NCI-H1436 treated with DMSO at 0.1 percent for 48 hours (cell line): ENCODE results near the gene CCR5AS.
"Not testable (repeated sequence)": the region's sequence is repeated elsewhere in the genome, so short reads cannot be mapped to it uniquely, and the experiment has no call there.

Source experiments
- DNase-seq: peaks from one replicate; lab custom pipeline; 2025; lab: John Stamatoyannopoulos, UW

The CCR5AS gene

GRCh38 chr3:46429250-46429649, 22.4 kb upstream of the CCR5AS start:
- DNase-seq: no peak

- no peak for DNase-seq
Observed at GRCh38 chr3:46427916-46428833, 21.3 kb upstream of the CCR5AS start.

GRCh38 chr3:46427404-46427803, 20.5 kb upstream of the CCR5AS start:
- not testable (repeated sequence) for DNase-seq

GRCh38 chr3:46426476-46426875, 19.6 kb upstream of the CCR5AS start:
- DNase-seq: not testable (repeated sequence)

GRCh38 chr3:46423588-46423987, 16.7 kb upstream of the CCR5AS start:
- no peak for DNase-seq

- no peak for DNase-seq
Observed at GRCh38 chr3:46422617-46423016, 15.8 kb upstream of the CCR5AS start.

GRCh38 chr3:46420931-46421330, 14.1 kb upstream of the CCR5AS start:
- DNase-seq: no peak

GRCh38 chr3:46419816-46420215, 12.9 kb upstream of the CCR5AS start:
- DNase-seq: no peak

- no peak for DNase-seq
Observed at GRCh38 chr3:46417841-46418611, 11.2 kb upstream of the CCR5AS start.

- DNase-seq: no peak
Observed at GRCh38 chr3:46416811-46417510, 10.1 kb upstream of the CCR5AS start.

GRCh38 chr3:46416125-46416810, 9.4 kb upstream of the CCR5AS start:
- no peak for DNase-seq

GRCh38 chr3:46414739-46415138, 7.9 kb upstream of the CCR5AS start:
- DNase-seq: no peak

GRCh38 chr3:46413951-46414350, 7.1 kb upstream of the CCR5AS start:
- DNase-seq: no peak

- no peak for DNase-seq
Observed at GRCh38 chr3:46412786-46413298, 6.0 kb upstream of the CCR5AS start.

GRCh38 chr3:46411271-46411670, 4.4 kb upstream of the CCR5AS start:
- no peak for DNase-seq

- no peak for DNase-seq
Observed at GRCh38 chr3:46410669-46411068, 3.8 kb upstream of the CCR5AS start.

GRCh38 chr3:46409739-46410489, 3.0 kb upstream of the CCR5AS start:
- no peak for DNase-seq

GRCh38 chr3:46408853-46409252, 2.0 kb upstream of the CCR5AS start:
- DNase-seq: no peak

GRCh38 chr3:46407970-46408369, 1.1 kb upstream of the CCR5AS start:
- DNase-seq: no peak

- no peak for DNase-seq
Observed at GRCh38 chr3:46406443-46406787, 451 bp downstream of the CCR5AS start.
